DOHH2 (cell line): ENCODE data around the gene IFNAR2.

Source experiments
- H3F3A ChIP-seq: fragments of 200-600 bp; sonication (generic), shearing (Covaris generic); 2 replicates; pipeline ENCODE4 v1.6.0; 2016; ENCODE audit warnings: antibody characterized with exemption, mild to moderate bottlenecking; ENCODE audit not compliant: control insufficient read depth, insufficient read depth
- H3K27ac ChIP-seq: fragments of 200-600 bp; sonication (generic); 2 replicates; pipeline ENCODE4 v1.5.1; 2014; ENCODE audit warnings: low read depth, mild to moderate bottlenecking, low read length, moderate library complexity
- H3K27me3 ChIP-seq: fragments of 200-600 bp; sonication (generic); 2 replicates; pipeline ENCODE4 v1.6.1; 2014; ENCODE audit warnings: mild to moderate bottlenecking, low read length, mixed read lengths; ENCODE audit not compliant: control insufficient read depth
- H3K36me3 ChIP-seq: fragments of 200-600 bp; sonication (generic); 2 replicates; pipeline ENCODE4 v1.6.1; 2014; ENCODE audit warnings: mild to moderate bottlenecking, low read length, moderate library complexity, mixed read lengths; ENCODE audit not compliant: control insufficient read depth
- H3K4me1 ChIP-seq: fragments of 200-600 bp; sonication (generic); 2 replicates; pipeline ENCODE4 v1.6.1; 2014; ENCODE audit warnings: mild to moderate bottlenecking, low read length, mixed read lengths; ENCODE audit not compliant: control insufficient read depth
- H3K4me2 ChIP-seq: fragments of 200-600 bp; sonication (generic); 2 replicates; pipeline ENCODE4 v1.6.0; 2014; ENCODE audit warnings: mild to moderate bottlenecking, low read length, moderate library complexity
- H3K4me3 ChIP-seq: fragments of 200-600 bp; sonication (generic); 2 replicates; pipeline ENCODE4 v1.5.1; 2014; ENCODE audit warnings: mild to moderate bottlenecking, low read length, mixed read lengths
- H3K79me2 ChIP-seq: fragments of 200-600 bp; sonication (generic); 2 replicates; pipeline ENCODE4 v1.6.1; 2014; ENCODE audit warnings: mild to moderate bottlenecking, low read length, mixed read lengths; ENCODE audit not compliant: control insufficient read depth
- H3K9me2 ChIP-seq: fragments of 200-600 bp; sonication (generic); replicated peaks from 2 replicates; pipeline ENCODE4 v1.6.1; 2014; ENCODE audit warnings: mild to moderate bottlenecking, low read length, mixed read lengths; ENCODE audit not compliant: control insufficient read depth
- H3K9me3 ChIP-seq: fragments of 200-600 bp; sonication (generic); 2 replicates; pipeline ENCODE4 v1.6.1; 2014; ENCODE audit warnings: antibody characterized with exemption, low read length, mixed read lengths; ENCODE audit not compliant: control insufficient read depth, insufficient read depth
- H4K20me1 ChIP-seq: fragments of 200-600 bp; sonication (generic); 2 replicates; pipeline ENCODE4 v1.6.0; 2014; ENCODE audit warnings: low read depth, mild to moderate bottlenecking, antibody characterized with exemption, low read length, moderate library complexity; ENCODE audit not compliant: control insufficient read depth, insufficient read depth
- EZH2phosphoT487 ChIP-seq: fragments of 200-600 bp; sonication (generic); IDR thresholded peaks from 2 replicates; pipeline ENCODE4 v1.6.1; 2017; ENCODE audit warnings: borderline replicate concordance, mild to moderate bottlenecking, antibody characterized with exemption, low read length, moderate library complexity, mixed read lengths
- TF ChIP-seq, protein P1 (sequence below): fragments of 200-600 bp; sonication (generic); IDR thresholded peaks from one replicate; pipeline ENCODE4 v1.5.1; 2014; ENCODE audit warnings: antibody characterized with exemption, mild to moderate bottlenecking, low read depth, low read length; ENCODE audit not compliant: poor library complexity, severe bottlenecking

IFNAR2 gene

DNA sequence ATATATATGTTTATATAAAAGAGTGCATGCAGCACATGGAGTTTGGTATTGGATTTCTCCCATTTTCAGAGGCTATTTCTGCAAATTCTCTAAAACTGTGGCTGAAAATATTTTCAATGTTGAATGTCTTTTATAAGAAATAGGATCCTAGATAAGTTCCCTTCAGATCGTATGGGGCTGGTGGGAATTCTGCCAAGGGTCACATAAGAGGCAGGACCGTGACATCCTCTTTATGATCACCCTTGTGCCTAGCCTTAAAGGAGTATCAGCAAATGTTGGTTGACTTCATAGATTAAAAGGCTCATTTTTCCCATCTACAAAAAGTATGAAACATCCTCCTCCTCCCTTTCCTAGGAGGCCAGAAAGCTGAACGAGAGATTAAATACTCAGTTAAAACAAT, 1.3 kb upstream of the IFNAR2 start:
- no peak for TF ChIP-seq EZH2phosphoT487
- TF ChIP-seq, protein P1, sequence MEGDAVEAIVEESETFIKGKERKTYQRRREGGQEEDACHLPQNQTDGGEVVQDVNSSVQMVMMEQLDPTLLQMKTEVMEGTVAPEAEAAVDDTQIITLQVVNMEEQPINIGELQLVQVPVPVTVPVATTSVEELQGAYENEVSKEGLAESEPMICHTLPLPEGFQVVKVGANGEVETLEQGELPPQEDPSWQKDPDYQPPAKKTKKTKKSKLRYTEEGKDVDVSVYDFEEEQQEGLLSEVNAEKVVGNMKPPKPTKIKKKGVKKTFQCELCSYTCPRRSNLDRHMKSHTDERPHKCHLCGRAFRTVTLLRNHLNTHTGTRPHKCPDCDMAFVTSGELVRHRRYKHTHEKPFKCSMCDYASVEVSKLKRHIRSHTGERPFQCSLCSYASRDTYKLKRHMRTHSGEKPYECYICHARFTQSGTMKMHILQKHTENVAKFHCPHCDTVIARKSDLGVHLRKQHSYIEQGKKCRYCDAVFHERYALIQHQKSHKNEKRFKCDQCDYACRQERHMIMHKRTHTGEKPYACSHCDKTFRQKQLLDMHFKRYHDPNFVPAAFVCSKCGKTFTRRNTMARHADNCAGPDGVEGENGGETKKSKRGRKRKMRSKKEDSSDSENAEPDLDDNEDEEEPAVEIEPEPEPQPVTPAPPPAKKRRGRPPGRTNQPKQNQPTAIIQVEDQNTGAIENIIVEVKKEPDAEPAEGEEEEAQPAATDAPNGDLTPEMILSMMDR, result no peak
- H3K4me1 ChIP-seq, result peaks cover 45% of the 10 kb centered on the region
- H3K4me2 ChIP-seq, result peak overlapping the region; percentile 84
- no peaks in the 10 kb centered on the region for H3K9me2 ChIP-seq
- peak overlapping the region; percentile 78 for H3K27ac ChIP-seq
- H3K79me2 ChIP-seq, result peaks cover 43% of the 10 kb centered on the region
- 0 out of 2 replicates have a peak, but pooled peaks cover 5% of the 10 kb centered on the region for H3F3A ChIP-seq
- H3K27me3 ChIP-seq, result no peaks in the 10 kb centered on the region
- H3K9me3 ChIP-seq, result no peaks in the 10 kb centered on the region
- no peaks in the 10 kb centered on the region for H4K20me1 ChIP-seq
- H3K36me3 ChIP-seq, result peaks cover 36% of the 10 kb centered on the region
- H3K4me3 ChIP-seq, result peak overlapping the region; percentile 85; the same call in 1 of the 2 replicates

DNA sequence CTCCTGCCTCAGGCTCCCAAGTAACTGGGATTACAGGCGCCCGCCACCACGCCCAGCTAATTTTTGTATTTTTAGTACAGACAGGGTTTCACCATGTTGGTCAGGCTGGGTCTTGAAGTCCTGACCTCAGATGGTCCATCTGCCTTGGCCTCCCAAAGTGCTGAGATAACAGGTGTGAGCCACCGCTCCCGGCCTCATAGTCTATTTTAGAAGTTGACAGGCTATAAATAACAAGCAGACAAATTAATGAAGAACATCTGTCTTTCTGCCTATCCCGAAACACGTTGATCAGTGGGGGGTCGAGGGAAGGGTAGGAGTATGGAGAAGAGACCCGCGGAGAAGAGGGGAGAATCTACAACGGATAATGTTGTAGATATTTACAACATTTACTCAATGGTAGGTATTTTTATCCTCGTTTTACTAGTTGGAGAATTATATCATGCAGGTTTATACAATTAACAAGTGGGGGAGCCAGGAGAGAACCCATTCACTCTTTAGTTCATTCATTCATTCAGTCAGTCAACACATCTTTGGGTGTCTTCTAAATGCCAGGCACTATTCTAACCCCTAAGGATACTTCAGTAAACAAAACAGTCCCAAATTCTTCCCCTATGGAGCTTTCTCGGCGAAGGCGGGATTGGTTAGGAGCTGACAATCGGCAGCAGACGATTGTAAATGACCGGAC, 497 bp upstream of the IFNAR2 start:
- H3K4me2 ChIP-seq, result peak overlapping the region; percentile 84
- peaks cover 51% of the 10 kb centered on the region for H3K79me2 ChIP-seq
- H3K9me3 ChIP-seq, result no peaks in the 10 kb centered on the region
- H3K9me2 ChIP-seq, result no peaks in the 10 kb centered on the region
- H3K27me3 ChIP-seq, result no peaks in the 10 kb centered on the region
- peak overlapping the region; percentile 85 for H3K4me3 ChIP-seq
- H3K4me1 ChIP-seq, result peaks cover 53% of the 10 kb centered on the region
- TF ChIP-seq, protein P1, result no peak
- TF ChIP-seq EZH2phosphoT487, result no peak
- peak overlapping the region; percentile 78 for H3K27ac ChIP-seq
- H3K36me3 ChIP-seq, result peaks cover 44% of the 10 kb centered on the region
- H4K20me1 ChIP-seq, result no peaks in the 10 kb centered on the region
- H3F3A ChIP-seq, result 0 out of 2 replicates have a peak, but pooled peaks cover 5% of the 10 kb centered on the region

DNA sequence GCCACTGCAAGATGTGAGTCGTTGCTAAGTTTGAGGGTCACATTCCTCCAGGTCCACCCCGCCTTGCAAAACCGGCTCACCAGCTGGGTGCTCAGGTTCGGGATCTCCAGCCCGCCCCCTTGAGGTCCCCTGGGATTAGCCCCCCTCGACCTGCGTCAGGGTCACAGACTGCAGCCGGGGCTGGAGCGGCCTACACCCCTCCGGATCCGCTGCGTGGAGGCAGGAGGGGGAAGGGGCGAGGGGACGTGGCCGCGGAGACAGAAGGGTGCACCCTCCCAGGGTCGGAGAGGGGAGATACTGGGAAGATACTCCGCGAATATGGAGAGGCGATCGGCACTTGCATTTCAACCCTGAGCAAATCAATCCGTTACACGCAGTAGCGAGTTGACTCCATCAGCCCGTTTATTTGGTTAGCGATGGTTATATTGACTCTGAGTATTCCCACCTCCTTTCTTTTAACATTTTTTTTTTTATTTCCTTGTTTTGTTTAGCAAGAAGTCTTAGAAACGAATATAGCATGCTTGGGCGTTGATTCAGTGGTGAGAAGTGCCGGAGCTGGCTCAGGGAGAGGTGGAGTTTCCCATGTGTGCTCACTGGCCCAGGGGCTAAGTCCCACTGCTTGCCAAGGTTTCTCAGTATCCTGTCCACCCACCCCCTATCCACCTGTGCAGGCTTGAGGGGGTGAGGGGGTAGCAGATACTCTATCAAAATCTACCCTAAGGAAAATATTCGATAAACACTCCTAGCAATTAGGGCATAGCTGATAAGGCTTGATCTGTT, 997 bp downstream of the IFNAR2 start:
- Histone ChIP-seq H3K36me3 (peaks cover 56% of the 10 kb centered on the region), H3K9me2 (no peaks in the 10 kb centered on the region), H3K4me1 (peaks cover 66% of the 10 kb centered on the region), H3K9me3 (no peaks in the 10 kb centered on the region), H3K27ac (peak overlapping the region; percentile 78), H3K79me2 (peaks cover 65% of the 10 kb centered on the region), H3K4me2 (peak overlapping the region; percentile 84), H3K27me3 (no peaks in the 10 kb centered on the region), H3K4me3 (peak overlapping the region; percentile 85), H4K20me1 (no peaks in the 10 kb centered on the region; the same call in 1 of the 2 replicates), H3F3A (0 out of 2 replicates have a peak, but pooled peaks cover 5% of the 10 kb centered on the region)
- TF ChIP-seq, protein P1, result peak; percentile 47
- TF ChIP-seq EZH2phosphoT487, result no peak
